IMR-90 (cell line): ENCODE measurements around the gene HRNR.

Experiments used
- BHLHE40 ChIP-seq: fragments of 150-350 bp; IDR thresholded peaks from 2 replicates; pipeline ENCODE4 v1.6.1; 2016; ENCODE audit warnings: mild to moderate bottlenecking, low read depth, low read length
- CEBPB ChIP-seq: IDR thresholded peaks from 2 replicates; pipeline ENCODE4 v1.6.1; 2012; ENCODE audit warnings: low read depth, low read length, improper control_type of control experiment
- CTCF ChIP-seq: conservative IDR thresholded peaks from 2 replicates; pipeline ENCODE4 v1.5.1; 2012; ENCODE audit warnings: mild to moderate bottlenecking, low read depth, low read length, improper control_type of control experiment
- NFE2L2 ChIP-seq: fragments of 150-350 bp; IDR thresholded peaks from 2 replicates; pipeline ENCODE4 v1.6.1; 2016; ENCODE audit warnings: low read depth, mild to moderate bottlenecking, low read length
- POLR2A ChIP-seq: IDR thresholded peaks from 2 replicates; pipeline ENCODE4 v1.6.1; 2012; ENCODE audit warnings: mild to moderate bottlenecking, low read depth, low read length
- RAD21 ChIP-seq: IDR thresholded peaks from 2 replicates; pipeline ENCODE4 v1.6.1; 2012; ENCODE audit warnings: low read length, improper control_type of control experiment

- no peak for TF ChIP-seq CTCF
- no peak for TF ChIP-seq BHLHE40
- no peak for TF ChIP-seq POLR2A
- no peak for TF ChIP-seq RAD21
- no peak for TF ChIP-seq CEBPB
- TF ChIP-seq NFE2L2: no peak
Observed at GRCh38 chr1:152165286-152166077, 58.5 kb downstream of the HRNR start.
